Fibroblast of pulmonary artery (primary cell): Measurements from ENCODE around the gene NUDT1.

ENCODE experiments used
- DNase-seq: peaks from one replicate; pipeline ENCODE4 v3.0.0-alpha.2; 2010; ENCODE audit warnings: low read depth
- H3K4me3 ChIP-seq: replicated peaks from 2 replicates; pipeline ENCODE4 v1.5.1; 2011; ENCODE audit warnings: low read depth, mild to moderate bottlenecking, control low read depth, low read length, moderate library complexity
- CTCF ChIP-seq: IDR thresholded peaks from 2 replicates; pipeline ENCODE4 v1.5.1; 2011; ENCODE audit warnings: mild to moderate bottlenecking, control low read depth, low read length, inconsistent platforms; ENCODE audit errors: missing control alignments

The NUDT1 gene

GRCh38 chr7:2201686-2202360 lies 40.2 kb upstream of the NUDT1 start:
- TF ChIP-seq CTCF, result no peak
- no peak overlapping the region for H3K4me3 ChIP-seq
- DNase-seq, result no peak

GRCh38 chr7:2202361-2202761 lies 39.7 kb upstream of the NUDT1 start:
- DNase-seq, result no peak
- TF ChIP-seq CTCF, result no peak

GRCh38 chr7:2202901-2203765 lies 38.9 kb upstream of the NUDT1 start:
- H3K4me3 ChIP-seq, result no peak overlapping the region
- peak; percentile 29 for DNase-seq
- no peak for TF ChIP-seq CTCF

More at GRCh38 chr7:2202361-2202761, 39.7 kb upstream of the NUDT1 start:
- H3K4me3 ChIP-seq, result no peak overlapping the region

- DNase-seq, result no peak
- no peak for TF ChIP-seq CTCF
- H3K4me3 ChIP-seq, result no peak overlapping the region
Measured at GRCh38 chr7:2203766-2204300, 38.2 kb upstream of the NUDT1 start.

GRCh38 chr7:2204446-2204845 lies 37.6 kb upstream of the NUDT1 start:
- no peak for DNase-seq
- no peak overlapping the region for H3K4me3 ChIP-seq
- no peak for TF ChIP-seq CTCF

- no peak overlapping the region for H3K4me3 ChIP-seq
- DNase-seq, result no peak
- TF ChIP-seq CTCF, result no peak
Measured at GRCh38 chr7:2205036-2205780, 36.8 kb upstream of the NUDT1 start.
